PC-3 (cell line): ENCODE measurements around the gene PSAP. TPM values are rescaled to one million over a fixed set of nuclear protein-coding genes. Genes with fewer than 3 reads are reported as not detected.
"Not testable (repeated sequence)": the region's sequence is repeated elsewhere in the genome, so short reads cannot be mapped to it uniquely, and the experiment has no call there.

Experiments used
- ATAC-seq: fragments of 200-7000 bp; cut with Tn5 transposase; 2 replicates; pipeline ENCODE4 v1.9.1; 2020; ENCODE audit warnings: mild to moderate bottlenecking, moderate library complexity
- BruUV-seq: library from RNA; stranded (reverse); fragments of 400-500 nt; replicated peaks from 2 replicates; lab custom pipeline; 2021; lab: Mats Ljungman, UMichigan
- CTCF ChIA-PET: fragments of 300-600 bp; sonication (Branson Sonifier 250); formaldehyde crosslinking; loops from one replicate; lab custom pipeline; 2022; ENCODE audit warnings: antibody characterized with exemption; lab: Charles Lee
- POLR2A ChIA-PET: fragments of 300-600 bp; sonication (Branson Sonifier 250); formaldehyde crosslinking; loops from one replicate; lab custom pipeline; 2022; ENCODE audit warnings: antibody characterized with exemption; ENCODE audit not compliant: unreplicated experiment; lab: Charles Lee
- DNase-seq: peaks from one replicate; pipeline ENCODE4 v3.0.0-alpha.2; 2015
- H2AFZ ChIP-seq: fragments of 300-600 bp; sonication (generic); 2 replicates; pipeline ENCODE4 v1.6.0; 2016; ENCODE audit warnings: antibody characterized with exemption, low read length
- H3F3A ChIP-seq: fragments of 300-600 bp; sonication (generic); one replicate; pipeline ENCODE4 v1.6.0; 2017; ENCODE audit warnings: antibody characterized with exemption, low read length, control low read depth, mild to moderate bottlenecking; ENCODE audit not compliant: unreplicated experiment
- H3K27ac ChIP-seq: fragments of 300-600 bp; sonication (generic); 2 replicates; pipeline ENCODE4 v1.5.1; 2016; ENCODE audit warnings: mild to moderate bottlenecking, low read length
- H3K27me3 ChIP-seq: fragments of 300-600 bp; sonication (generic); 2 replicates; pipeline ENCODE4 v1.6.1; 2016; ENCODE audit warnings: low read length, mixed read lengths
- H3K36me3 ChIP-seq: fragments of 300-600 bp; sonication (generic); 2 replicates; pipeline ENCODE4 v1.6.1; 2016; ENCODE audit warnings: low read depth, mixed run types, low read length, mixed read lengths
- H3K4me1 ChIP-seq: fragments of 300-600 bp; sonication (generic); 2 replicates; pipeline ENCODE4 v1.5.1; 2016; ENCODE audit warnings: low read length; ENCODE audit not compliant: insufficient read depth
- H3K4me2 ChIP-seq: fragments of 300-600 bp; sonication (generic); 2 replicates; pipeline ENCODE4 v1.6.0; 2016; ENCODE audit warnings: low read length
- H3K4me3 ChIP-seq: fragments of 300-600 bp; sonication (generic); 2 replicates; pipeline ENCODE4 v1.5.1; 2016; ENCODE audit warnings: mild to moderate bottlenecking, low read length, mixed read lengths
- H3K79me2 ChIP-seq: fragments of 300-600 bp; sonication (generic); 2 replicates; pipeline ENCODE4 v1.6.1; 2017; ENCODE audit warnings: low read length, mixed read lengths
- H3K9ac ChIP-seq: fragments of 300-600 bp; sonication (generic); 2 replicates; pipeline ENCODE4 v1.6.0; 2016; ENCODE audit warnings: mild to moderate bottlenecking, low read length
- H3K9me2 ChIP-seq: fragments of 300-600 bp; sonication (generic); replicated peaks from 2 replicates; pipeline ENCODE4 v1.6.1; 2016; ENCODE audit warnings: mixed run types, low read length, mixed read lengths
- H3K9me3 ChIP-seq: fragments of 300-600 bp; sonication (generic); 2 replicates; pipeline ENCODE4 v1.6.1; 2016; ENCODE audit warnings: low read length, mixed read lengths
- H4K20me1 ChIP-seq: fragments of 300-600 bp; sonication (generic); 2 replicates; pipeline ENCODE4 v1.6.1; 2016; ENCODE audit warnings: low read length, mixed read lengths
- CTCF ChIP-seq: fragments of 300-600 bp; sonication (generic); conservative IDR thresholded peaks from 2 replicates; pipeline ENCODE4 v1.5.1; 2017; ENCODE audit warnings: antibody characterized with exemption, low read depth, mild to moderate bottlenecking, low read length
- EZH2 ChIP-seq: fragments of 300-600 bp; sonication (generic); IDR thresholded peaks from one replicate; pipeline ENCODE4 v1.6.1; 2017; ENCODE audit warnings: antibody characterized with exemption, mild to moderate bottlenecking, low read length; ENCODE audit not compliant: unreplicated experiment
- EZH2phosphoT487 ChIP-seq: fragments of 300-600 bp; sonication (generic); IDR thresholded peaks from 2 replicates; pipeline ENCODE4 v1.6.1; 2018; ENCODE audit warnings: mild to moderate bottlenecking, antibody characterized with exemption, low read length, borderline replicate concordance
- intact Hi-C: fragments of 100-400 bp; cut with micrococcal nuclease; formaldehyde crosslinking; loops from 2 replicates; pipeline ENCODE4 v1.9.0; 2023
- total RNA-seq: library from RNA; depleted of rRNA; stranded (reverse); fragments of >200 nt; gene quantifications from 2 replicates; pipeline ENCODE4 v1.2.3, GENCODE V29; 2014

Gene PSAP
- total RNA-seq, 1 experiment from 2014 or later: 334 TPM

DNA sequence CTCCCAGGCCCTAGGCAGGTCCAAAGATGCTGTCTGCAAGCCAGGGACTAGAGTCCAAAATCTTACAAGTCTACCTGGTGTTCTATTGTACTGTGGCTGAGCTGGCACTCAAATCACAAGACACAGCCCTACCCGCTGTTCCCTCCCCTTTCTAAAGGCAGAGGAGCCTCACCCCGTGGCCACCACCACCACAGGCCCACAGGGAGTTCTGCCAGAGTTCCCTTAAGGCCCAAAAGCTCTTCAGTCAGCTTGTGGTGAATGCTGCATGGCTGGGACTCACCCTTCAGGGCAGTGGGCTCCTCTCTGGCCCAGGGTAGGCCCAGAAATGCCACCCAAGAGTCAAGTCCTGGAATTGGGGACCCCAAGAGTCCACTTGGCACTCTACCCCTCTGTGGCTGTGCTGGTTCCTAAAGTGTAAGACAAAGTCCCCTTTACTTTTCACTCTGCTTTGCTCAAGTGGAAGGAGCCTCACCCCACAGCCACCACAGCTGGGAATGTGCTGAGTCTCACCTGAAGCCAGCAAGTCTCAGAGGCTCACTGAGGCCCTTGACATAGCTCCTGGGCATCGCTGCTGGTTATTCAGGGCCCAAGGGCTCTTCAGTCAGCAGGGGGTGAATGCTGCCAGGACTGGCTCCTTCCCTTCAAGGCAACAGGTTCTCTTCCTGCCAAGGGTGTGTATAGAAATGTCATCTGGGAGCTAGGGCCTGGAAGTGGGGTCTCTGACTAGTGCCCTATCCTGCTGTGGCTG, 48.8 kb upstream of the PSAP start:
- Histone ChIP-seq H3K4me2 (no peak overlapping the region), H3K79me2 (no peaks in the 10 kb centered on the region), H3F3A (no peaks in the 10 kb centered on the region), H3K4me3 (no peak overlapping the region), H3K9me3 (no peaks in the 10 kb centered on the region), H3K9ac (no peak overlapping the region), H3K27ac (no peak overlapping the region), H4K20me1 (no peaks in the 10 kb centered on the region), H3K36me3 (no peaks in the 10 kb centered on the region; the same call in 1 of the 2 replicates), H3K4me1 (no peaks in the 10 kb centered on the region), H3K9me2 (no peaks in the 10 kb centered on the region), H3K27me3 (no peaks in the 10 kb centered on the region), H2AFZ (no peak overlapping the region)
- ChIA-PET CTCF (no interaction called here), POLR2A (no interaction called here)
- TF ChIP-seq EZH2phosphoT487 (no peak), EZH2 (no peak), CTCF (no peak)
- ATAC-seq (no peak), DNase-seq (no peak)
- intact Hi-C loops: loop anchor here (5.0 to 10.0 kb wide), 2 partner anchors 68 to 585 kb away; partner anchors contain the start of gene SLC29A3
- BruUV-seq: no TSS peak

DNA sequence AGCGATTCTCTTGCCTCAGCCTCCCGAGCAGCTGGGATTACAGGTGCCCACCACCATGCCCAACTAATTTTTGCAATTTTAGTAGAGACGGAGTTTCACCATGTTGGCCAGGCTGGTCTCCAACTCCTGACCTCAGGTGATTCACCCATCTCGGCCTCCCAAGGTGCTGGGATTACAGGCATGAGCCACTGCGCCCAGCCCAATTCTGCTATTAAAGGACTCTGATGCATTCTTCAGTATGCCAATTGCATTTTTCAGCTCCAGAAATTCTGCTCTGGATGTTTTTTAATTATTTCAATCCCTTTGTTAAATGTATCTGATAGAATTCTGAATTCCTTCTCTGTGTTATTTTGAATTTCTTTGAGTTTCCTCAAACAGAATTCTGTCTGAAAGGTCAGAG, 47.3 kb upstream of the PSAP start:
- ATAC-seq, H3K4me1 ChIP-seq, H3K36me3 ChIP-seq, POLR2A ChIA-PET, DNase-seq, H3K9ac ChIP-seq, H3F3A ChIP-seq, H3K4me3 ChIP-seq, H3K27me3 ChIP-seq, CTCF ChIA-PET, H2AFZ ChIP-seq, H3K4me2 ChIP-seq, H4K20me1 ChIP-seq, H3K27ac ChIP-seq, H3K79me2 ChIP-seq, H3K9me3 ChIP-seq, BruUV-seq, H3K9me2 ChIP-seq: not testable (repeated sequence)
- intact Hi-C loops: loop anchor here (5.0 to 10.0 kb wide), 2 partner anchors 66 to 584 kb away; partner anchors contain the start of gene SLC29A3

GRCh38 chr10:71893920-71894319, 42.9 kb upstream of the PSAP start:
- Histone ChIP-seq H3K27me3 (no peaks in the 10 kb centered on the region), H3K4me3 (no peak overlapping the region), H3K4me2 (no peak overlapping the region), H3K36me3 (no peaks in the 10 kb centered on the region; the same call in 1 of the 2 replicates), H4K20me1 (no peaks in the 10 kb centered on the region), H3K9ac (no peak overlapping the region), H3K9me3 (no peaks in the 10 kb centered on the region), H3K4me1 (peaks cover 5% of the 10 kb centered on the region), H3F3A (no peaks in the 10 kb centered on the region), H3K27ac (no peak overlapping the region), H3K79me2 (no peaks in the 10 kb centered on the region), H3K9me2 (no peaks in the 10 kb centered on the region), H2AFZ (no peak overlapping the region)
- DNase-seq (no peak), ATAC-seq (no peak)
- CTCF ChIA-PET: no interaction called here
- TF ChIP-seq EZH2phosphoT487 (no peak), EZH2 (no peak), CTCF (no peak)
- no TSS peak for BruUV-seq
- POLR2A ChIA-PET: no interaction called here
- intact Hi-C loops: loop anchor here (10.0 kb wide), 1 partner anchor 579 kb away; the partner anchor contains the start of gene SLC29A3
